ENCODE measurements around the gene AKAP8L. TPM values are rescaled to one million over a fixed set of nuclear protein-coding genes. Genes with fewer than 3 reads are reported as not detected.

Gene AKAP8L
- total RNA-seq, 4 donors from 2014 or later, result 112 to 329 (median 172) TPM

- no peaks in the 10 kb centered on the region for H3K27me3 ChIP-seq
- peak overlapping the region; percentile 57 to 79 (median 61) for H3K27ac ChIP-seq
- WGBS, 2 donors (ENCODE audit: low coverage in 1 of 2), result 94 to 100% methylated on average over 3 to 10 of the region's 10 CpGs
- DNase-seq, result no peak
- H3K4me1 ChIP-seq, result peaks cover 8 to 54% (median 17%) of the 10 kb centered on the region in 4 donors
- intact Hi-C loops (cut with DNase I; ENCODE audit: low total_unique reads) (no loop called here), in situ Hi-C loops (cut with MboI; ENCODE audit: low pct_ligation_motif_present in 1 of 4, low pct_unique_long_range_greater_than_20kb in 1 of 4, low sequenced_read_pairs in 3 of 4) (no loop called here)
- no peak overlapping the region for H3K4me3 ChIP-seq
- no peaks in the 10 kb centered on the region for H3K9me3 ChIP-seq
- H3K36me3 ChIP-seq, result peaks cover 0 to 31% (median 15%) of the 10 kb centered on the region in 4 donors
- TF ChIP-seq EP300 (IDR thresholded peaks at IDR 0.05; ENCODE audit: low read depth), result no peak
- no peak for TF ChIP-seq CTCF (IDR thresholded peaks at IDR 0.05)
- TF ChIP-seq POLR2AphosphoS5 (IDR thresholded peaks at IDR 0.05), result no peak
- TF ChIP-seq POLR2A (IDR thresholded peaks at IDR 0.05), result no peak
These were observed 15.6 kb downstream of the AKAP8L start for GRCh38 chr19:15403151-15403531.

- 88% methylated on average over 15 of the region's 15 CpGs; no CpG with 5 or more reads in 1 of the 2 donors for WGBS, 2 donors (ENCODE audit: low coverage in 1 of 2)
These were observed 16.2 kb downstream of the AKAP8L start for GRCh38 chr19:15402411-15403150.

GRCh38 chr19:15401397-15401710, 17.4 kb downstream of the AKAP8L start:
- Histone ChIP-seq H3K4me1 (peaks cover 8 to 39% (median 14%) of the 10 kb centered on the region in 4 donors), H3K27me3 (no peaks in the 10 kb centered on the region), H3K27ac (no peak overlapping the region), H3K36me3 (peaks cover 0 to 48% (median 21%) of the 10 kb centered on the region in 4 donors), H3K9me3 (no peaks in the 10 kb centered on the region), H3K4me3 (no peak overlapping the region)
- DNase-seq, result no peak
- TF ChIP-seq POLR2A (IDR thresholded peaks at IDR 0.05) (no peak), CTCF (IDR thresholded peaks at IDR 0.05) (no peak), POLR2AphosphoS5 (IDR thresholded peaks at IDR 0.05) (no peak), EP300 (IDR thresholded peaks at IDR 0.05; ENCODE audit: low read depth) (no peak)
- intact Hi-C loops (cut with DNase I; ENCODE audit: low total_unique reads) (no loop called here), in situ Hi-C loops (cut with MboI; ENCODE audit: low pct_ligation_motif_present in 1 of 4, low pct_unique_long_range_greater_than_20kb in 1 of 4, low sequenced_read_pairs in 3 of 4) (no loop called here)
- 100% methylated on average over 10 of the region's 17 CpGs; no CpG with 5 or more reads in 1 of the 2 donors for WGBS, 2 donors (ENCODE audit: low coverage in 1 of 2)

More at GRCh38 chr19:15402411-15403150, 16.2 kb downstream of the AKAP8L start:
- Histone ChIP-seq H3K27ac (peak overlapping the region in 3 of 4 donors; percentile 57 to 79 (median 59)), H3K4me3 (no peak overlapping the region), H3K27me3 (no peaks in the 10 kb centered on the region), H3K36me3 (peaks cover 0 to 35% (median 16%) of the 10 kb centered on the region in 4 donors), H3K9me3 (no peaks in the 10 kb centered on the region), H3K4me1 (peaks cover 8 to 49% (median 17%) of the 10 kb centered on the region in 4 donors)
- intact Hi-C loops (cut with DNase I; ENCODE audit: low total_unique reads) (no loop called here), in situ Hi-C loops (cut with MboI; ENCODE audit: low pct_ligation_motif_present in 1 of 4, low pct_unique_long_range_greater_than_20kb in 1 of 4, low sequenced_read_pairs in 3 of 4) (no loop called here)
- DNase-seq, result no peak
- no peak for TF ChIP-seq POLR2AphosphoS5 (IDR thresholded peaks at IDR 0.05)
- TF ChIP-seq POLR2A (IDR thresholded peaks at IDR 0.05), result no peak
- no peak for TF ChIP-seq CTCF (IDR thresholded peaks at IDR 0.05)
- no peak for TF ChIP-seq EP300 (IDR thresholded peaks at IDR 0.05; ENCODE audit: low read depth)

DNA sequence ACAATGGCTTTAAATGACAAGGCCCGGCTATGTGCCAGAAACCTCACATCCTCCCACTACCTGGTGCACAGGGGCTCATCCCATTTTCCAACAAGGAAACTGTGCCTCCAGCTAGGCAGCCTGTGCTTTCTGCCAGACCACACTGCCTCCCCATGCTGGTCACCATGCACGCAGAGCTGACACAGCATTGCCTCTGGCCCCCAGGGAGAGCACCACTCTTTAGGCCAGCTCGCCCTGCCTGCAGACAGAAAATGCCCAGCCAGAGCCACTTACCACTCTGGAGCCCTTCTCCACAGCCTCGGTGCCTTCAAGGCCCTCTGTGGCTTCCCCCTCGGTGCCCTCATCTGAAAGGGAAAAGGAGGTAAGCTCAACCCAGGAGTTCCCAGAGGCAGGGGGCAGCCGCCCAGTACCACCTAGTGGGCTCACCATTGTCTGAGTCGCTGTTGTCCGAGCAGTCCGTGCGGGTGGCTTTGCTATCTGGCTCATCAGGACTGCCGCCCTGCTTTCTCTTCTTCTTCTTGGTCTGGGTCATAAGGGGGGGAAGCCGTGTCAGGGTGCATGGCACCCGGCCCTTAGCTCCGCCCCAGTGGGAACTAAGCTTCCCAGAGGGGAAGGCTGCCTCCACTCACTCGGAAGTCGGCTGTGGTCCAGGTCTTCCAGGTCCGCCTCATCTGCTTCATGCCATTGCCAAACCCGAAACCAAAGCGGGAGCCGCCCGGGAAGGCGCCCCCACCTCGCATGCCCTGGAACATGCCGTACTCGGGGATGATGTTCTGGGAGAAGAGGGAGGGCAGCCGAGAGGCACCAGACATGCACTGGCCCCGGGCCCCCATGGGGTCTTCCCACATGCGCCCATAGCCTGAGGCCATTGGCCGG, 18.0 kb downstream of the AKAP8L start:
- Histone ChIP-seq H3K27me3 (no peaks in the 10 kb centered on the region), H3K4me3 (no peak overlapping the region), H3K4me1 (peaks cover 8 to 38% (median 14%) of the 10 kb centered on the region in 4 donors), H3K27ac (no peak overlapping the region), H3K36me3 (peaks cover 0 to 48% (median 23%) of the 10 kb centered on the region in 4 donors), H3K9me3 (no peaks in the 10 kb centered on the region)
- WGBS, 2 donors (ENCODE audit: low coverage in 1 of 2), result 87% methylated on average over 26 of the region's 29 CpGs; no CpG with 5 or more reads in 1 of the 2 donors
- in situ Hi-C loops (cut with MboI; ENCODE audit: low pct_ligation_motif_present in 1 of 4, low pct_unique_long_range_greater_than_20kb in 1 of 4, low sequenced_read_pairs in 3 of 4), result no loop called here
- TF ChIP-seq POLR2AphosphoS5 (IDR thresholded peaks at IDR 0.05), result no peak
- no peak for TF ChIP-seq CTCF (IDR thresholded peaks at IDR 0.05)
- TF ChIP-seq EP300 (IDR thresholded peaks at IDR 0.05; ENCODE audit: low read depth), result no peak
- TF ChIP-seq POLR2A (IDR thresholded peaks at IDR 0.05), result no peak
- DNase-seq, result no peak
- intact Hi-C loops (cut with DNase I; ENCODE audit: low total_unique reads), result no loop called here

Measured in transverse colon (tissue), 4 donors.